HCT116 (cell line): ENCODE results near the gene PDK4.

Source experiments
- YY1 ChIP-seq: IDR thresholded peaks from 2 replicates; pipeline ENCODE4 v1.6.1; 2011; ENCODE audit warnings: low read length, low read depth, moderate library complexity, mild to moderate bottlenecking; ENCODE audit not compliant: insufficient replicate concordance; ENCODE audit errors: extremely low read depth
- TF ChIP-seq, protein P1 (sequence below), 3 experiments: fragments of 200-600 bp in 1 of 3; sonication (generic) in 1 of 3; IDR thresholded peaks in 2 of 3; conservative IDR thresholded peaks in 1 of 3; 2 replicates each; pipeline ENCODE4 v1.5.1; 2012 to 2017; ENCODE audit warnings: low read depth in 2 of 3, low read length in 2 of 3, antibody characterized with exemption in 1 of 3, borderline replicate concordance in 1 of 3, control low read depth in 1 of 3, mild to moderate bottlenecking in 1 of 3, mixed read lengths in 1 of 3, mixed run types in 1 of 3, moderate library complexity in 1 of 3; ENCODE audit not compliant: insufficient read depth in 1 of 3

DNA sequence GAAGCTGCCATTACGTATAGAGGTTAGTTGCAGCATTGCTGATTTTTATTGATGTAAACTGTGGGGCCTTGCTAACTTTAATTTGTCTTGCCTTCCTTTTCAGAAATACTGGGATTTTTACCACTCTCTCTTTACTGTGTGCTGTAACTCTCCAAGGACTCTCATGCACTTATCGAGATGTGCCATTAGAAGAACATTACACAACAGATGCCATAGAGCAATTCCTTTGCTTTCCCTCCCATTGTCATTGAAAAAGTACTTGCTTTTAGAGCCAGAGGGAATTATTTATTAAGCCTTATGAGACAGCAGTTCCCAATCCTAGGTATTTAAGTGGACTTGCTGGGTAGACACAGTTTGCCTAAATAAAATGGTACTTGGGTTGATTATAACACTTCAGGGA is 58.8 kb downstream of the PDK4 start:
- no peak for TF ChIP-seq YY1
- TF ChIP-seq, protein P1, sequence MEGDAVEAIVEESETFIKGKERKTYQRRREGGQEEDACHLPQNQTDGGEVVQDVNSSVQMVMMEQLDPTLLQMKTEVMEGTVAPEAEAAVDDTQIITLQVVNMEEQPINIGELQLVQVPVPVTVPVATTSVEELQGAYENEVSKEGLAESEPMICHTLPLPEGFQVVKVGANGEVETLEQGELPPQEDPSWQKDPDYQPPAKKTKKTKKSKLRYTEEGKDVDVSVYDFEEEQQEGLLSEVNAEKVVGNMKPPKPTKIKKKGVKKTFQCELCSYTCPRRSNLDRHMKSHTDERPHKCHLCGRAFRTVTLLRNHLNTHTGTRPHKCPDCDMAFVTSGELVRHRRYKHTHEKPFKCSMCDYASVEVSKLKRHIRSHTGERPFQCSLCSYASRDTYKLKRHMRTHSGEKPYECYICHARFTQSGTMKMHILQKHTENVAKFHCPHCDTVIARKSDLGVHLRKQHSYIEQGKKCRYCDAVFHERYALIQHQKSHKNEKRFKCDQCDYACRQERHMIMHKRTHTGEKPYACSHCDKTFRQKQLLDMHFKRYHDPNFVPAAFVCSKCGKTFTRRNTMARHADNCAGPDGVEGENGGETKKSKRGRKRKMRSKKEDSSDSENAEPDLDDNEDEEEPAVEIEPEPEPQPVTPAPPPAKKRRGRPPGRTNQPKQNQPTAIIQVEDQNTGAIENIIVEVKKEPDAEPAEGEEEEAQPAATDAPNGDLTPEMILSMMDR (IDR thresholded peaks at IDR 0.05 in 2 of 3, conservative IDR thresholded peaks at IDR 0.05 in 1 of 3; ENCODE audit: borderline replicate concordance in 1 of 3, insufficient read depth in 1 of 3, low read depth in 2 of 3, low read length in 2 of 3): no peak
